HepG2 (cell line): ENCODE data around the gene ABHD1. TPM values are rescaled to one million over a fixed set of nuclear protein-coding genes. Genes with fewer than 3 reads are reported as not detected.

Experiments used
- CBX5 ChIP-seq: sonication (generic); formaldehyde crosslinking; IDR thresholded peaks from 2 replicates; pipeline ENCODE4 v1.4.0; 2020; ENCODE audit warnings: missing genetic modification reagents, borderline replicate concordance
- ELF4 ChIP-seq: sonication (generic); formaldehyde crosslinking; IDR thresholded peaks from 2 replicates; pipeline ENCODE4 v1.5.0; 2020; ENCODE audit warnings: missing genetic modification reagents, mild to moderate bottlenecking, moderate library complexity, borderline replicate concordance
- HDAC1 ChIP-seq: sonication (generic); formaldehyde crosslinking; IDR thresholded peaks from 2 replicates; pipeline ENCODE4 v1.5.1; 2020; ENCODE audit warnings: mild to moderate bottlenecking, missing genetic modification reagents
- KDM1A ChIP-seq: IDR thresholded peaks from 2 replicates; pipeline ENCODE4 v1.6.1; 2016; ENCODE audit warnings: missing compliant biosample characterization
- LBX2 ChIP-seq: sonication (generic); formaldehyde crosslinking; IDR thresholded peaks from 2 replicates; pipeline ENCODE4 v1.5.0; 2020; ENCODE audit warnings: missing genetic modification reagents, mild to moderate bottlenecking, borderline replicate concordance
- MED8 ChIP-seq: sonication (generic); formaldehyde crosslinking; IDR thresholded peaks from 2 replicates; pipeline ENCODE4 v1.8.1; 2023; ENCODE audit warnings: mild to moderate bottlenecking, missing genetic modification reagents; ENCODE audit not compliant: insufficient replicate concordance
- MTA3 ChIP-seq: sonication (generic); formaldehyde crosslinking; IDR thresholded peaks from 2 replicates; pipeline ENCODE4 v1.4.0; 2020; ENCODE audit warnings: missing genetic modification reagents
- NR2C2 ChIP-seq: sonication (generic); formaldehyde crosslinking; IDR thresholded peaks from 2 replicates; pipeline ENCODE4 v1.4.0; 2020; ENCODE audit warnings: missing genetic modification reagents, mild to moderate bottlenecking, moderate library complexity, borderline replicate concordance
- PAWR ChIP-seq: sonication (generic); formaldehyde crosslinking; IDR thresholded peaks from 2 replicates; pipeline ENCODE4 v1.4.0; 2020; ENCODE audit warnings: missing genetic modification reagents, mild to moderate bottlenecking, borderline replicate concordance
- PTBP1 ChIP-seq: fragments of 200-400 bp; formaldehyde crosslinking; IDR thresholded peaks from 2 replicates; pipeline ENCODE4 v1.6.1; 2018; ENCODE audit warnings: low read length, low read depth; ENCODE audit not compliant: poor library complexity, severe bottlenecking
- SMARCC2 ChIP-seq: fragments of 450-650 bp; IDR thresholded peaks from 2 replicates; pipeline ENCODE4 v1.6.1; 2017; ENCODE audit warnings: antibody characterized with exemption, mild to moderate bottlenecking
- SMARCE1 ChIP-seq: fragments of 450-650 bp; IDR thresholded peaks from 2 replicates; pipeline ENCODE4 v1.6.1; 2017; ENCODE audit warnings: borderline replicate concordance
- SNAPC5 ChIP-seq: sonication (generic); formaldehyde crosslinking; IDR thresholded peaks from 2 replicates; pipeline ENCODE4 v1.8.1; 2023; ENCODE audit warnings: mild to moderate bottlenecking, missing genetic modification reagents, borderline replicate concordance
- TRAFD1 ChIP-seq: sonication (generic); formaldehyde crosslinking; IDR thresholded peaks from 2 replicates; pipeline ENCODE4 v1.5.1; 2020; ENCODE audit warnings: missing genetic modification reagents, mild to moderate bottlenecking, borderline replicate concordance
- ZBTB14 ChIP-seq: sonication (generic); formaldehyde crosslinking; IDR thresholded peaks from 2 replicates; pipeline ENCODE4 v1.4.0; 2020; ENCODE audit warnings: missing genetic modification reagents
- ZBTB33 ChIP-seq: sonication (generic); formaldehyde crosslinking; IDR thresholded peaks from 2 replicates; pipeline ENCODE4 v1.4.0; 2020; ENCODE audit warnings: missing genetic modification reagents
- ZMYM2 ChIP-seq: sonication (generic); formaldehyde crosslinking; IDR thresholded peaks from 2 replicates; pipeline ENCODE4 v1.8.0; 2022; ENCODE audit warnings: mild to moderate bottlenecking, missing genetic modification reagents
- ZNF17 ChIP-seq: sonication (generic); formaldehyde crosslinking; IDR thresholded peaks from 2 replicates; pipeline ENCODE4 v1.5.0; 2020; ENCODE audit warnings: mild to moderate bottlenecking, missing genetic modification reagents
- ZNF251 ChIP-seq: sonication (generic); formaldehyde crosslinking; IDR thresholded peaks from 2 replicates; pipeline ENCODE4 v1.9.0; 2021; ENCODE audit warnings: mild to moderate bottlenecking, missing genetic modification reagents
- ZNF263 ChIP-seq: sonication (generic); formaldehyde crosslinking; IDR thresholded peaks from 2 replicates; pipeline ENCODE4 v1.4.0; 2020; ENCODE audit warnings: missing genetic modification reagents
- ZNF44 ChIP-seq: sonication (generic); formaldehyde crosslinking; IDR thresholded peaks from 2 replicates; pipeline ENCODE4 v1.5.1; 2020; ENCODE audit warnings: mild to moderate bottlenecking, missing genetic modification reagents
- ZNF510 ChIP-seq: sonication (generic); formaldehyde crosslinking; IDR thresholded peaks from 2 replicates; pipeline ENCODE4 v1.4.0; 2020; ENCODE audit warnings: low read depth, mild to moderate bottlenecking, missing genetic modification reagents
- ZNF543 ChIP-seq: sonication (generic); formaldehyde crosslinking; IDR thresholded peaks from 2 replicates; pipeline ENCODE4 v1.4.0; 2020; ENCODE audit warnings: mild to moderate bottlenecking, missing genetic modification reagents
- ZNF652 ChIP-seq: IDR thresholded peaks from 2 replicates; pipeline ENCODE4 v1.6.1; 2016; ENCODE audit warnings: low read depth, borderline replicate concordance
- ZNF678 ChIP-seq: sonication (generic); formaldehyde crosslinking; IDR thresholded peaks from 2 replicates; pipeline ENCODE4 v1.4.0; 2020; ENCODE audit warnings: mild to moderate bottlenecking, missing genetic modification reagents
- ZNF883 ChIP-seq: sonication (generic); formaldehyde crosslinking; IDR thresholded peaks from 2 replicates; pipeline ENCODE4 v1.5.1; 2020; ENCODE audit warnings: mild to moderate bottlenecking, missing genetic modification reagents; ENCODE audit errors: not compliant biosample characterization
- polyA plus RNA-seq, 8 experiments: library from polyadenylated mRNA; depleted of rRNA in 3 of 8; stranded (reverse) in 7 of 8; unstranded in 1 of 8; fragments of >200 nt; fragmentation: Illumina TruSeq in 4 of 8; extraction: Trizol in 4 of 8; gene quantifications; 2 replicates each; pipeline versions ENCODE4 v1.2.1 to v1.2.3, GENCODE V29; 2011 to 2016; ENCODE audit warnings: low read depth in 4 of 8, missing spikeins in 1 of 8, mixed read lengths in 1 of 8; ENCODE audit not compliant: insufficient read depth in 1 of 8
- total RNA-seq, 5 experiments: library from RNA; depleted of rRNA; stranded (reverse); fragments of >200 nt; fragmentation: Illumina TruSeq; extraction: Trizol; gene quantifications; 2 replicates each; pipeline ENCODE4 v1.2.3, GENCODE V29; 2016; ENCODE audit warnings: low read depth in 1 of 5

Gene ABHD1
- total and polyA plus RNA-seq, 2 of the 13 experiments (the other 11 are each of a cell fraction or from before 2014, with no cell fraction given): 0.04 to 0.81 TPM

- TF ChIP-seq SNAPC5 (CRISPR knock-in tag) (peak; percentile 66; the same call in 1 of the 2 replicates), ZMYM2 (CRISPR knock-in tag) (peak; percentile 64), PAWR (CRISPR knock-in tag) (0 out of 2 replicates have a peak, but pooled peaks have one; percentile 65), CBX5 (CRISPR knock-in tag) (0 out of 2 replicates have a peak, but pooled peaks have one; percentile 20), ZNF510 (CRISPR knock-in tag) (peak; percentile 79; the same call in 1 of the 2 replicates), ZNF543 (CRISPR knock-in tag) (no peak), LBX2 (CRISPR knock-in tag) (no peak), HDAC1 (CRISPR knock-in tag) (0 out of 2 replicates have a peak, but pooled peaks have one; percentile 39), ZBTB14 (CRISPR knock-in tag) (no peak), ZNF678 (CRISPR knock-in tag) (no peak), ZNF652 (CRISPR knock-in tag) (no peak), ZBTB33 (CRISPR knock-in tag) (no peak), ZNF263 (CRISPR knock-in tag) (no peak), MTA3 (no peak), ELF4 (CRISPR knock-in tag) (no peak), MED8 (CRISPR knock-in tag) (no peak), ZNF883 (CRISPR knock-in tag) (no peak), PTBP1 (no peak), ZNF251 (CRISPR knock-in tag) (no peak), ZNF17 (CRISPR knock-in tag) (no peak), TRAFD1 (no peak), KDM1A (CRISPR knock-in tag) (no peak), ZNF44 (0 out of 2 replicates have a peak, but pooled peaks have one; percentile 32), SMARCC2 (no peak), NR2C2 (CRISPR knock-in tag) (peak; percentile 34; the same call in 1 of the 2 replicates), SMARCE1 (no peak)
These were observed 11.3 kb downstream of the ABHD1 start (continued) for GRCh38 chr2:27134781-27135477.
